ENCODE data around the gene ME3.
"Not testable (repeated sequence)": the region's sequence is repeated elsewhere in the genome, so short reads cannot be mapped to it uniquely, and the experiment has no call there.

The ME3 gene

DNA sequence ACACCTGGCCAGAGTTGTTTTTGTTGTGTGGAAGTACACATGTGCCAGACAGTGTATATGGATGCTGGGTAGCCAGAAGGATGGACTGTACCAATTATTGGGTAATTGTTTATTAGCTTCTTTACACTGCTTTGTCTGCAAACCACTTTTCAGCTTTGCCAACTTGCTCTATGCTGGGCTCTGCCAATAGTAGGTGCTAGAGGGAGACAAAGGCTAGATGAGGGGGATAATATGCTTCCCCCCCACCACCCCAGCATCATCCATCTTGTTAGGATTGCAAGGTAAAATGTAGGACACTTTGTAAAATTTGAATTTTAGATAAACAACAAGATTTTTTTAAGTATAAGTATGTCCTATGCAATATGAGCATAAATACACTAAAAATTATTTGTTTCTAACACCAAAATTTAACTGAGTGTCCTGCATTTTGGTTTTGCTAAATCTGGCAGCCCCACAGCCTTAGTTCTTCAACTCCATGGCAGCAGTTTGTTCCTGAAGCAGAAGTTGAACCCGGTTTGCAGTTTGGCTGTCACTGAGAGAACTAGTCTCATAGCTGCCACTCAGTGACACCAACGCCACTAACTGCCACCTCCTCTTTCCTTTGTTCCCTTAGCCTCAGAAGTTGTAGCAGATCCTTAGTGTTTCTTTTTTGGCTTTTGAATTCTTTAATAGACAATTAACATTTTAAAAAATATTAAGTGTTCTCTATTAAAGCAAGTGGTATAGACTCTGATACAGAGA is 219.0 kb downstream of the ME3 start:
- no peak for DNase-seq

DNA sequence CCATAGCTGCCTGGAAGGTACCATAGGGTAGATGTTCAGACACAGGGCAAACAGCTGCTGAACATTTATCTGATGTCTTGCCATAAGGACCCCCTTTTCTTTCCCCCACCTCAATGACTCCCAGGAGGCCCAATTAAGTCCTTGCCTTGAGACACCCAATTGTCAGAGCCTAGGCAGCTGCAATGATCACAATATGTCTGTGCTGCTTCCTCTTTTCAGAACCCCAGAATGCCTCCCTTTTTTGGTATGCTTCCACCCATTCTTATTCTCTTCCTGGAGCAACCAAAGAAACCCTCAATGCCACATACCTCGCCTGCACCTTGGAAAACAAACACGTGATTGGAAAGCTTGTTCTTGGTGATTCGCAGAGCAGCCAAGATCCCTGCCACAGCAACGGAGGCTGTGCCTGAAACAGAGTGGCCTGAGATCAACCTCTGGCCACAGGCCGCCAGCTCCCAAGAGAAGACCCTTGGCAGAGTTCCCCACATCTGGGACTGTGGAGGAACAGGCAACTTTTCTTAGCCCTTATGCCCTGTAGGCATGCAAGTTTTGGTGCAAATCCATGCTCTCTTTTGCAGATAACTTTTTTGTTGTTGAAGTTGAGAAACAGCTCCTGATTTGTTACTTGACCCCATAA is 222.3 kb downstream of the ME3 start:
- no peak for DNase-seq

DNA sequence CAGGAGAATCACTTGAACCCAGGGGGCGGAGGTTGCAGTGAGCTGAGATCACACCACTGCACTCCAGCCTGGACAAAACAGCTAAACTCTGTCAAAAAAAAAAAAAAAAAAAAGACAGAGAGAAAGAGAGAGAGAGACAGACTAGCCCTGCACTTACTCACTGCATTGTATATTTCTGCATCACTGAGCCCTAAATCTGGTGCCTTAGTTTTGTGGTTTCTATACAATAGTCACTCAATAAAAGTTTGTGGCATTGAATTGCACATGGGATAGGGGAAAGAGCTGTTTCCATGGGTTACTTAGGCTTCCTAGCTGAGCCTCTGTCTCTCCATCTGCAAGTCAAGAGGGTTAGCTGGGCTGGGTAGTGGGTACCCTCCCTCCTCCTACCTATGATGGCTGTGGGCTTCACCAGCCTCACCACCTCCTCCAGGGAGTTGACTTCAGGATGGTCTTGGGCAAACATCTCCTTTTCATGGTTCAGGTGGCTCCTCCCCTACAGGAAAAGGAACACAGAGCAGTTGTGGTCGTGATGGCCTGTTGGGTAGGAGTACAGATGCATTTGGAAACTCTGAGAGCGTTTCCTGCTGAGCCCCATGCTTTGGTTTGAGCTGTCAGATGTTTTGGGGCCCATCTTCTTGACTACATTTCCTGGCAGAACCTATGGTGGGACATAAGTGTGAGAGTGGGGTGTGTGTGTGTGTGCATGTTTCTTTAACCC is 224.5 kb downstream of the ME3 start:
- no peak for DNase-seq

DNA sequence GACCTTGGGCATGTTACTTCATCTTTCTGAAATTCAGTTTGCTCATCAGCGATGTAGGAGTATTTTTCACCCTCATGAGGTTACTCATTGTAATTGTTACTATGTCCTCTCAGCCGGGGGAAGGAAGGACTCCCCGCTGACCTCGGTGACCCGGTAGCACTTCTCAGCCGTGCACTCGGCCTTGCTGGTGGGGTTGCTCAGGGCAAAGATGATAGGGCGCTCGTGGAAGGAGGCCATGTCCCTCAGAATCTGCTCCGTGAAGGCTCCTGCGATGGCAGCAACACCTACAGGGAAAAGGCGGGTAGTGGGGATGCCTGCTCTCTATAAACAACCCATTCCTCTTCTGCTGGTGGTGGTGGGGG is 225.5 kb downstream of the ME3 start:
- DNase-seq: no peak

DNA sequence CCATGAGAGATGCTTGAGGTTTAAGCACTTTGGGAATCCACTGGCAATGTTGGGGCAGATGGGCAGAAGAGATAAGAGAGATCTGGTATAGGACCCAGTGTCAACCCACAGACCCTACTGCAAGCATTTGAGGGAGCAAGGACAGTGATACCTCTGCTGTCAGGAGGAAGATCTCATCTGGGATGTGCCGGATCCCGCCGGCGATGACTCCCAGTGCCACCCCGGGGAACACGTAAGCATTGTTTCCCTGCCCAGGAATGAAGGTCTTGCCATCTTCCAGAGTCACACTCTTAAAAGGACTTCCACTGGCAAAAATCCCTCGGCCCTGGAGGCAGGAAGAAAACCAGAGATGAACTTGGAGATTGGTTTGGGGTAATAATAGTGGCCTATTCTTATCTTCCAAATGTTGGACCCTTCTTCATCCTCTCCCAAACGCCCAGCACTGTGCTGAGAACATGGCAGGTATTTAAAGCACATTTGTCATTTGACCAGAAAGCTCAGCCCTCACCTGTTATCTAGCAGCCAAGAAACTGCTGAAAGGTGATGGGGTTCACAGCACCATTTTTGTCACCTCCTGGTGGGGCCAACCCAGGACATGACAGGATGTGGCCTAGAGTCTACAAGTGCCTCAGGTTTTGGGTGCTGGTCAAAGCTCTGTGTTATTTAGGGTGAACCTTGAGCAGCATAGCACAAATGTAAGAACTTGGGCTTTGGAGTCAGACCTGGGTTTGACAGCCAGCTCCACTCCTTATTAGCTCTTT is 226.1 kb downstream of the ME3 start:
- no peak for DNase-seq

DNA sequence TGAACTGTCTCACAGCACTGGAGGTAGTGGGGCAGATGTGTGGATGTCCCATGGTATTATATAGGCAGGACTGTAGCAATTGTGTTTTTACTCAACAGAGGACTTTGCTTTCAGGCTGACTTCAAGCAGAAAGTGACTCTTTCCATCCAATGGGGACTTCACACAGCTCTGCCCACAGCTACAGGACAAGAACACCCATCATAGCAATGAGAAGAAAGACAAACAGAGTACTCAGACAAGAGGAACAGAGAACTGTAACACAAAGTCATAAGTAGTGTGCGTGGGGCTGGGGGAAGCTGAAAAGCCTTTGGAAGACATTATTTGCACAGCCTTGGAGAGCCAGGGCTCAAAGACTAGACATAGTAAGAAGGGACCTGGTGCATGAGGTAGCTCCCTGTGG is 227.4 kb downstream of the ME3 start:
- no peak for DNase-seq

DNA sequence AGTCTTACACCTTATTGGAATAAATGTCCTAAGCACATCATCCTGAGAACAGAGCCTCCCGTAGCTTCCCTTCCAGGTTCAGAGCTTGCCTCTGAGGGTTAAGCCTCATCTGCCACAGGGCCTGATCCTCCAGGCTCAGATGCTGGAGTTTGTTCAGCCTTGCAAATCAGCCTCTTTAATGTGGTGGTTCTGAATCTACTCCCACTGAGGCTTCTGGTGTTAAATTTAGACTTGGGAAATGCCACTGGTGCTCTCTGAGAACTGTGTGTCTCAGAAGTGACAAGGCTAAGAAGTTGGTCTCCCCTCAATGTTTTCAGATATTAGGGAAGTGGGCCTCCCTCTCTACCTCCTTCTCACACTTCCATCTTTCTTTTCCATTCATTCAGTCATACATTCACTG is 229.0 kb downstream of the ME3 start:
- DNase-seq: no peak

DNA sequence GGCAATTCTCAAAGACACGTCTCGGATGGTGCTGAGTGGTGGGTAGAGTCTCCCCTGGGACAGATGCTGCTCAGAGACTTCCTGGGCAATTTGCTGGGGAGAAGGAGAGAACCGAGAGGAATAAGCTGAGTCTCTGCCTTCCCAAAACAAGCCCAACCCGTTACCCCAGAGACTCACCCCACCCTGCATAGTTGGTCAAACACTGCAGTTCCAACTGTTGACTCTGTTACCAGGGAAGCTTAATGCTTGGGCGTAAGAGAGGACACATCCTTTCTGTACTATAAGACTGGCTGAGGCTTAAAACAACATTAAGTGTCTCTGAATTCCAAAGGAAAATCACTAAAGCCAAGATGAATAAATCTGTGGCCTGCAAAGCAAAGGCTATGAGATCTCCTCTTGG is 229.6 kb downstream of the ME3 start:
- no peak for DNase-seq

DNA sequence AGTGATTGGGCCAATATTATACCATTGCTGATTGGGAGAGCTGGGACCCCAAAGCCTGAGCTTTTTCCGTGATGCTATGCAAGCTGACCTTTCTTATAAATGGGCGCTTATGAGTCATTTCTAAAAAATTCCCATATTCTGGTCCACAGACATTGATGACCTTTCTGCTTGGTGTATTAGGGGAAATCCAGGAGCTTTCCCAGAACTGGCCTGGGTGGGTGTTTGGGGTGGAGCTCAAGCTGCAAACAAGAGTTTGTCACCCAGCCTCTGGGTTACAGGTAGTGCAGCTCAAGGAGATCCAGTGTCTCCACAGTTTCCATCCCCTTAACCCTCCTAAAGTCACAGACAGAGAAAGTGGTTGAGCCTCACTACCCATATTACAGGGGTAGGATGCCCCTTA is 230.0 kb downstream of the ME3 start:
- no peak for DNase-seq

DNA sequence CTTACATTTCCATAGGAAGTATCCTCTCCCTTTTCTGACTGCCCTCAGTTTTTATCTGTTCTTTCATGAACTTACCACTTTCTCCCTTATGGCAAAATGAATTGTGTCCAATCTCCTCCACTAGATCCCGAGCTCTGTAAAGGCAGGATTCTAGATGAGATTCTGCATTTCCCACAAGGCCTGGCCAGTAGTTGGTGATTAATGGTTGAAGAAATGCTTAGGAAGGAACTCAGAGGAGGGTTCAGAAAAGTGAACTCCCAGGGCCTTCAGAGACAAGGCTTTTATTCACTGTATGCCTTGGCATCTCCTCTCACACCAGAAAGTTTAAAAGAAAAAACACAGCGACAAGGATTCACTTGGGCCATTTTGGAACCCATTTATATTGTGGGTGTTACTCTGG is 231.6 kb downstream of the ME3 start:
- no peak for DNase-seq

DNA sequence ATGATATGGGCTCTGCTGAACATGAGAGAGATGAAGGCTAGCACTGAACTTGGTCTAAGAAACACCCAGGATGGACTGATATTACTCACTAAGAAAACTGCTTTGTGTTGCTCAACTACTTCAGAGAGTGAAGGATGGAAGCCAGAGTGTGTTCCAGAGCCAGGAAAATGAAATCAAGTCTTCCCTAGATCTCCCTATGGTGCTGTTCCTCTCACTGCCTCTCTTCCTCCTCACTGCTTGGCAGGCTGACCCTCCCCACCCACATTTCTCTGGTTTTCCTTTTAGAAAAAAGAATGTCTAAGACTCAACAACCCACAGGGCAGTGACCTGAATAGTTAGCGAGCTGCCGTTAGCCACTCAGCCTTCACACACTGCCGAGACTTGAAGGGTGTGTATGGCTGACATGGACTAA is 232.1 kb downstream of the ME3 start:
- DNase-seq: no peak

DNA sequence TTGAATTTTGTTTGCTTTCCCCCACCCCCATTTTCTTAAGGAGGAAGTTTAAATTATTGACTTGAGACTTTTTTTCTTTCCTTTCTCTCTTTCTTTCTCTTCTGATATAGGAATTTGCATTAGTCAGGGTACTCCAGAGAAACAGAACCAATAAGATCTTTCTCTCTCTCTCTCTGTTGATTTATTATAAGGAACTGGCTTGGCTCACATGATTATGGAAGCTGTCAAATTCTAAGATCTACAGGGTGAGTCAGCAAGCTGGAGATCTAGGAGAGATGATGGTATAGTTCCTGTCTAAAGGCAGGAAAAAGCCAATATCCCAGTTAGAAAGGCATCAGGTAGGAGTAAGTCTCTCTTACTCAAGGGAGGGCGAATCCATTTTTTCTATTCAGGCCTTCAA is 233.7 kb downstream of the ME3 start:
- no peak for DNase-seq

DNA sequence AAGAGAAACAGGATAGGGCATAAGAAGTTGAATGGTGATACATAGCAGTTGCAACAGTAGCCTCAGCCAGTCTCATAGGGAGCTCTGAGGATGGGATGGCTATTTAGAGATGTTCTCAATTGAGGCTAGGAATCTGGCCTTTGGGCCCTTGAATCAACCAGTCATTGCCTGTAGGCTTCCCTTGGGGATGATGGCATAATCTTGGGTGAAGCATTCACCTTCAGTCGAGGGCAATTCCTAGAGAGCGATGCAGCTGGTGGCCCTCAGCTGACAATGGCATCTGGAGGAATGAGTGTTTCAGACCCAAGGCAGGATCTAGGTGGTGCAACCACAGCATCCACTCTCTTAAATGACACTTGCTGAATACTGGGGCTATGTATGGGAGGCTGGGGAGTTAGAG is 236.7 kb downstream of the ME3 start:
- no peak for DNase-seq

DNA sequence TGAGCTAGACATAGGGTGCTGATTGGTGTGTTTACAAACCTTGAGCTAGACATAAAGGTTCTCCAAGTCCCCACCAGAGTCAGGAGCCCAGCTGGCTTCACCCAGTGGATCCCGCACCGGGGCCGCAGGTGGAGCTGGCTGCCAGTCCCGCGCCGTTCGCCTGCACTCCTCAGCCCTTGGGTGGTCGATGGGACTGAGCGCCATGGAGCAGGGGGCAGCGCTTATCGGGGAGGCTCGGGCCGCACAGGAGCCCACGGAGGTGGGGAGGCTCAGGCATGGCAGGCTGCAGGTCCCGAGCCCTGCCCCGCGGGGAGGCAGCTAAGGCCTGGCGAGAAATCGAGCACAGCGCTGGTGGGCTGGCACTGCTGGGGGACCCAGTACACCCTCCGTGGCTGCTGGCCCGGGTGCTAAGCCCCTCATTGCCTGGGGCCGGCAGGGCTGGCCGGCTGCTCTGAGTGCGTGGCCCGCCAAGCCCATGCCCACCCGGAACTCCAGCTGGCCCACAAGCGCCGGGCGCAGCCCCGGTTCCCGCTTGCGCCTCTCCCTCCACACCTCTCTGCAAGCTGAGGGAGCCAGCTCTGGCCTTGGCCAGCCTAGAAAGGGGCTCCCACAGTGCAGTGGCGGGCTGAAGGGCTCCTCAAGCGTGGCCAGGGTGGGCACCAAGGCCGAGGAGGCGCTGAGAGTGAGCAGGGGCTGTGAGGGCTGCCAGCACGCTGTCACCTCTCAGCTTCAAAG is 238.9 kb downstream of the ME3 start:
- not testable (repeated sequence) for DNase-seq

DNA sequence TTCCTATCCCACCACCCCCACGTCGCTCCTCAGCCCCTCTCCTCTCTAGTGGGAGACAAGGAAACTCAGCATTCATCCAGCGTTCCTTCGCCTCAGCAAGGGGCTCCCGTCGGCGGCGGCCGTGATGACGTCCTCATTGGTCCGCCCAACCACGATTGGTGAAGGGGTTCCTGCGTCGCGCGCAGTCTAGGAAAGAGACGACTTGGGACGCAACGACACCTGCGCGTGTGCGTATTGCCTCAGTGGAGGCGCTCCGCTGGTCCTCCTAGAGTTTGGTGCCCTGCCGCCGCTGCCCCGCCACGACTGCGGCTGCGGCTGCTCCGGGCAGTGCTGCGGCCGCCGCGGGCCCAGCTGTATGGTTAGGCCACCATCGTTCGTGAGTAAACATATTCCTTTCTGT is 241.2 kb downstream of the ME3 start:
- DNase-seq: no peak

DNA sequence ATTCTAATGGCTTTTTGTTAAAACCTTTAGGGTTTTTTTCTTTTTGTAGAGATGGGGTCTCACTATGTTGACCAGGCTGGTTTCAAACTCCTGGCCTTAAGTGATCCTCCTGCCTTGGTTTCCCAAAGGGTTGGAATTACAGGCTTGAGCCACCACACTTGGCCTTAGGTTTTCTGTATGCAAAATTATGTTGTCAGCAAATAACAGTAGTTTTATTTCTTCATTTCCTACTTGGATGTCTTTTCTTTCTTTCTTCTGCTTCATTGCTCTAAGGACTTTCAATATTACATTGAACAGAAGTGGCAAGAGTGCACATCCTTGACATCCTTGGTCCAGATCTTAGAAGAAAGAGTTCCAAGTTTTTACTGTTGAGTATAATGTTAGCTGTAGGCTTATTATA is 245.0 kb downstream of the ME3 start:
- no peak for DNase-seq

DNA sequence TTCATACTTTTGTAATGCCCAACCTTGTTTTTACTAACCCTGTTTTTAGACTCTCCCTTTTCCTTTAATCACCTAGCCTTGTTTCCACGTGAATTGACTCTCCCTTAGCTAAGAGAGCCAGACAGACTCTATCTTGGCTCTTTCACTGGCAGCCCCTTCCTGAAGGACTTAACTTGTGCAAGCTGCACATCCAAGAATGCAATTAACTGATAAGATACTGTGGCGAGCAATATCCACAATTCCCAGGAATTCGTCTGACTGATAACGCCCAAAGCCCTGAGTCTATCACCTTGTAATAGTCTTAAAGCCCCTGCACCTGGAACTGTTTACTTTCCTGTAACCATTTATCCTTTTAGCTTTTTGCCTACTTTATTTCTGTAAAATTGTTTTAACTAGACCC is 248.9 kb downstream of the ME3 start:
- DNase-seq: peak; percentile 64

DNA sequence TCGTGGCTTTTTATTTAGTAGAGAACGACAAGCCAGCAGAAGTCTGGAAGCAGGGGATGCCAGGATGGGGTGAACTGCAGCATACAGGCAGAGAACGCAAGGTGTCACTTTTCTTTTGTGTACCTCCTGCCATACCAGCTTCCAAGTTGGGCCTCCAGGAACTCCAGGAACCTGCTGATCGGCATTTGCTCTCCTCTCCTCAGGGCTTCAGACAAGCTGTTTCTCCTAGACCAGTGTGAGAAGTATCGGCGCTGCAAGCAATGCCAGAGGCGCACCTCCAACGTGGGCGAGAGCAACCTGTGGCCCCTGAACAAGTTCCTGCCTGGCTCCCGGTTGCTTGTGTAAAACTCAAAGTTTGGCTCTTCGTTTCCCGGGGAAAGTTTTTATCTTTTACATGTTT is 250.0 kb downstream of the ME3 start:
- no peak for DNase-seq

DNA sequence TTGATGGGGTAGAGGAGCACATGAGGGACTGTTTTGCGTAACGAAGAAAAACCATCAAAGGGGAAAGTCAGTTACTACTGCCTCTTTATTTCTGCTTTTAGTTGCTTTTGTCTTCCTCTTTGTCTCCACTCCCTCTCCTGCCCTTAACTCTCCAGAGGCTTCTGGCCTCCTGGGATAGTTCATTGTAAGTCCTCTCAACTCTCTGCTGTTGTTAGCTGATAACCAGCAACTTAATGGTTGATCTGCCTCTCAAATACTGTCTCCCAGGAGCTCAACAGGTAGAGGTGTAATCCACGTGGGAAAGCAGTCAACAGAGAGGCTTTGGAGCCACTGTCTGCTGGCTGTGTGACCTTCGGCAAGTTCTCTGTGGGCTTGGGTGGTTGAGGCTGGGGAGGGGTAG is 250.5 kb downstream of the ME3 start:
- DNase-seq: no peak

DNA sequence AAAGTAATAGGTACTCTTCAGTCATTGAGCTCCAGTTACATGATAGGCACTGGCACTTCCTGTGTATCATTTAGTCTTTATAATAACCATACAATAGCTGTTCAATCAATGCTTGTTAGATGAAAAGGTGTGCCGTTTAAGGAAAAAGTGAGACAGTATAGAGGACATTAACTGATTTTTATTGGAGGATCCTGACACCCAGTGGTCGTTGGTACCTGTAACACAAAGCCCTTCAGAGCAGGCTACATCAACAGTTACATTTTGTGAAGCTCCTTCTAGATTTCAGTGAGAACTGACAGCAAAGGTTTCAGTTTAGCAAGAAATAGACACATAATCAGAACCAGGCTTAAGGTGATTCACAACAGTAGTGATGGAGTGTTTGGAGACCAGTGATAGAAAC is 253.5 kb downstream of the ME3 start:
- DNase-seq: no peak

DNA sequence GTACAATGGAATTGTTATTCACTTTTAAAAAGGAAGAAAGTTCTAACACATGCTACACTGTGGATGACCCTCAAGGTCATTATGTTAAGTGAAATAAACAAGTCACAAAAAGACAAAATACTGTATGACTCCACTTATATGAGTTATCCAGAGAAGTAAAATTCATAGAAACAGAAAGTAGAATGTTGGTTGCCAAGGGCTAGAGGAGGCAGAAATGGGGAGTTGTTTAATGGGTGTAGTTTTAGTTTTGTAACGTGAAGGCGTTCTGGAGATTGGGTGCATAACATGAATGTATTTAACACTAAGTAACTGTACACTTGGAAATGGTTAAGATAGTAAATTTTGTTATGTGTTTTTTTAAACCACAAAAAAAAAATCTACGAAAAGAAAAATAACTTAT is 253.9 kb downstream of the ME3 start:
- DNase-seq: no peak

DNA sequence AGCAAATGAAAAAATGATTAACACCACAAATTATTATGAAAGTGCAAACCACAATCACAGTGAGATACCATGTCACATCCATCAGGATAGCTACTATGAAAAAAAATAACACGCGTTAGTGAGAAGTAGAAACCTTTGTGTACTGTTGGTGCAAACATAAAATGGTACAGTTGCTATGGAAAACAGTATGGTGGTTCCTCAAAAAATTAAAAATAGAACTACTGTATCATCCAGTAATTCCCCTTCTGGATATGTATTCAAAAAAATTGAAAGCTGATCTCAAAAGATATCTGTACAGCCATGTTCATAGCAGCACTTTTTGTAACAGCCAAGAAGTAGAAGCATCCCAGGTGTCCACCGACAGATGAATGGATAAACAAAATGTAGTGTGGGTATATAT is 254.3 kb downstream of the ME3 start:
- DNase-seq: no peak

DNA sequence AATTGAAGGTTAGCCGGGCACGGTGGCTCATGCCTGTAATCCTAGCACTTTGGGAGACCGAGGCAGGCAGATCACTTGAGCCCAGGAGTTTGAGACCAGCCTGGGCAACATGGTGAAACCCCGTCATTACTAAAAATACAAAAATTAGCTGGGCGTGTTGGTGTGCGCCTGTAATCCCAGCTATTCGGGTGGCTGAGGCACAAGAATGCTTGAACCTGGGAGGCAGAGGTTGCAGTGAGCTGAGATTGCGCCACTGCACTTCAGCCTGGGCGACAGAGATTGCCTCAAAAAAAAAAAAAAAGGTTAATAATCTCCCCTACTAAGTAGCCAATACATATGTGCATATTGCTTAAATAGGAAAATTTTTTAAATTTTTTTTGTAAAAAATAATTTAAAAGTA is 255.5 kb downstream of the ME3 start:
- not testable (repeated sequence) for DNase-seq

Measured in islet precursor cell (in vitro differentiated cells).